ENCODE measurements around the gene TTC4. TPM values are rescaled to one million over a fixed set of nuclear protein-coding genes. Genes with fewer than 3 reads are reported as not detected.
A peak's percentile ranks its signal among the peaks of the same experiment; 100 is the strongest.

TTC4 gene
- total and polyA plus RNA-seq, 7 donors, result 25.0 to 58.9 (median 39.3) TPM

DNA sequence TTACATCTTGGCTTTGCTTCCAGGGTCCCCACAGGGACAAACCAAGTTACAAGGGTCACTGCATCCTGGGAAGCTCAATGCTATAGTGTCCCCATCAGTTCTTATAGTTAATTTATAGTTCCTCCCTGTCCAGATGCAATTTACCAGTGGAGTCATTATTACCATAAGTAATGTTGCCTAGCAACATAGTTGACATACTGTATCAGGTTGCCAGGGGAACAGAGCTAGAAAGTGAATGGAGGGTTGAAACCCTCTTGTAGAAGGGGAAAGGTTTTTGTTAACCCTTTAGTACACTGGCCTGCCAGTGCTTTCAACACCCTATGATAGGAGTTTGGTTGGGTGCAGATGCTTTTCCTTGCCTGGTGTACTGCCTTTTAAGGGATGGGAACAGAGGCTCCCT lies 34.3 kb upstream of the TTC4 start:
- intact Hi-C loops (cut with DNase I), result no loop called here
- H3K4me3 ChIP-seq, result no peak overlapping the region
- TF ChIP-seq, protein P1, sequence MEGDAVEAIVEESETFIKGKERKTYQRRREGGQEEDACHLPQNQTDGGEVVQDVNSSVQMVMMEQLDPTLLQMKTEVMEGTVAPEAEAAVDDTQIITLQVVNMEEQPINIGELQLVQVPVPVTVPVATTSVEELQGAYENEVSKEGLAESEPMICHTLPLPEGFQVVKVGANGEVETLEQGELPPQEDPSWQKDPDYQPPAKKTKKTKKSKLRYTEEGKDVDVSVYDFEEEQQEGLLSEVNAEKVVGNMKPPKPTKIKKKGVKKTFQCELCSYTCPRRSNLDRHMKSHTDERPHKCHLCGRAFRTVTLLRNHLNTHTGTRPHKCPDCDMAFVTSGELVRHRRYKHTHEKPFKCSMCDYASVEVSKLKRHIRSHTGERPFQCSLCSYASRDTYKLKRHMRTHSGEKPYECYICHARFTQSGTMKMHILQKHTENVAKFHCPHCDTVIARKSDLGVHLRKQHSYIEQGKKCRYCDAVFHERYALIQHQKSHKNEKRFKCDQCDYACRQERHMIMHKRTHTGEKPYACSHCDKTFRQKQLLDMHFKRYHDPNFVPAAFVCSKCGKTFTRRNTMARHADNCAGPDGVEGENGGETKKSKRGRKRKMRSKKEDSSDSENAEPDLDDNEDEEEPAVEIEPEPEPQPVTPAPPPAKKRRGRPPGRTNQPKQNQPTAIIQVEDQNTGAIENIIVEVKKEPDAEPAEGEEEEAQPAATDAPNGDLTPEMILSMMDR (IDR thresholded peaks at IDR 0.05), result no peak
- peaks cover 0 to 45% of the 10 kb centered on the region in 2 donors for H3K36me3 ChIP-seq (ENCODE audit: insufficient read depth in 1 of 2, low read depth in 1 of 2)
- DNase-seq, result no peak
- H3K27me3 ChIP-seq (ENCODE audit: insufficient read depth in 3 of 3, low read length in 2 of 3), result no peaks in the 10 kb centered on the region
- H3K4me1 ChIP-seq, result no peaks in the 10 kb centered on the region
- no peak for ATAC-seq
- H3K9me3 ChIP-seq, result no peaks in the 10 kb centered on the region
- H3K27ac ChIP-seq, result no peak overlapping the region

DNA sequence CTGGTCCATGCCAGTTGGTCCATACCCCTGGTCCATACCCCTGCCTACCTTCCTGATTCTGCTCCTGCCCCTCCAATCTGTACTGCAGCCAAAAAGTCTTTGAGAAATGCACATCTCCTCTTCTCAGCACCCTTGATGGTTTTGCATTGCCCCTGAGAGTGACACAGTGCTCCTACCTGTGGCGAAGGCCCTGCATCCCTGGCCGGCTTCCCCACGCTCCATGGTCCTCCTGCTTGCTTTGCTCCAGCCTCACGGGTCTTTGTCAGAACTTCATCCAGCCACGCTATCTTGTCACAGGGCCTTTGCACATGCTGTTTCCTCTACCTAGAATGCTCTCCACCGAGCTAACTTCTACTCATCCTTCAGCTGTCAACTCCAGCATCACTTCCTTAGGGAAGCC lies 32.2 kb upstream of the TTC4 start:
- H3K4me3 ChIP-seq, result no peak overlapping the region
- no peaks in the 10 kb centered on the region for H3K9me3 ChIP-seq
- no peak for ATAC-seq
- H3K4me1 ChIP-seq, result no peaks in the 10 kb centered on the region
- WGBS, 3 donors, result 82 to 85% (median 84%) methylated on average over 6 of the region's 6 CpGs
- H3K36me3 ChIP-seq (ENCODE audit: insufficient read depth in 1 of 2, low read depth in 1 of 2), result peaks cover 0 to 38% of the 10 kb centered on the region in 2 donors
- H3K27me3 ChIP-seq (ENCODE audit: insufficient read depth in 3 of 3, low read length in 2 of 3), result no peaks in the 10 kb centered on the region
- TF ChIP-seq, protein P1 (IDR thresholded peaks at IDR 0.05), result no peak
- no peak for DNase-seq
- intact Hi-C loops (cut with DNase I), result no loop called here
- no peak overlapping the region for H3K27ac ChIP-seq

DNA sequence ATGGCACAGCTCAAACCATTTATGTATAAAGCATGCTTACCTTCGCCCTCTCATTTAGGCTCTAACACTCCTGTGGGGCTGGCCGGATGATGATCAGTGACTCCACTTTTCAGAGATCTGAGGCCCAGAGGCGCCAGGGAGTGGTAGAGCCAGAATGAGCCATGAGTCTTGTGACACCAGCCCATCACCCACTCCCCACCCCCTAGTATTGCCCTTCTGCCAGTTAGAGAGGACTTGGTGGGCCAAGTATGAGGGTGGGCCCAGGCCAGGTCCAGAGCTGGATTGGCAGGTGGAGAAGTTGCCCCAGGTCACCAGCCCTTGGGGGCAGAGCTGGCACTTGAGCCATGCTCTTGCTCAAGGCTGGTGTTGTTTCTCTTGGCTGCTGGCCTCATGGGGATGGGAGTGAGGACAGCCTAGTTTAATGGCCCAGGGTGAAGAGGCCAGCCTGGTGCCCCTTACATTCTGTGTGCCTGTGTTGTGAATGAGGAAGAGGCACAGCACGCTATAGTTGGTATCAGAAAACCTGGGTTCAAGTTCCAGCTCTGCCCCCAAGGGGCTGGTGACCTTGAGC lies 30.2 kb upstream of the TTC4 start:
- Histone ChIP-seq H3K4me1 (no peaks in the 10 kb centered on the region), H3K4me3 (no peak overlapping the region), H3K36me3 (ENCODE audit: insufficient read depth in 1 of 2, low read depth in 1 of 2) (peaks cover 0 to 26% of the 10 kb centered on the region in 2 donors), H3K27me3 (ENCODE audit: insufficient read depth in 3 of 3, low read length in 2 of 3) (no peaks in the 10 kb centered on the region), H3K27ac (no peak overlapping the region), H3K9me3 (no peaks in the 10 kb centered on the region)
- intact Hi-C loops (cut with DNase I), result no loop called here
- WGBS, 3 donors, result 85 to 94% (median 86%) methylated on average over 4 of the region's 4 CpGs
- DNase-seq, result peak in 1 of 2 donors; percentile 48
- peak in 1 of 4 donors; percentile 46 for ATAC-seq
- TF ChIP-seq, protein P1 (IDR thresholded peaks at IDR 0.05), result no peak

DNA sequence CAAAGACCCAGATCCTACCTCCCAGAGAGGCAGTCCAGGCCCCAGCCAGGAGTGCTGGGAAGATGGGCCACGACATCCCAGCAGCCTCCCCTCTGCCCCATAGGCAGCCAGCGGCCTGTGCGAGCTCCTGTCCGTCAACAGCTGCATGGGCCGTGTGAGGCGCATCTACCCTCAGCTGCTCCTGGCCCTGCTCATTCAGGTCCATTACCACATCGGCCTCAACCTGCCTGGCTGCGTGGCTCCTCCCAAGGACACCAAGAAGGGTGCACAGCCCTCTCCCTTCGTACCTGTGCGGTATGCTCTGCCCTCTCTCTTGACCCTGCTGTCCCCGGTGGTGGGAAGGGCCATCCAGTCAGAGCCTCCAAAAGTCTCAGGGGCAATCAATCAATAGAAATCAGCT lies 29.5 kb upstream of the TTC4 start:
- H3K4me1 ChIP-seq, result no peaks in the 10 kb centered on the region
- H3K27me3 ChIP-seq (ENCODE audit: insufficient read depth in 3 of 3, low read length in 2 of 3), result no peaks in the 10 kb centered on the region
- no peak overlapping the region for H3K27ac ChIP-seq
- no peak for ATAC-seq
- TF ChIP-seq, protein P1 (IDR thresholded peaks at IDR 0.05), result no peak
- WGBS, 3 donors, result 81 to 84% (median 83%) methylated on average over 11 of the region's 11 CpGs
- no peaks in the 10 kb centered on the region for H3K9me3 ChIP-seq
- no peak overlapping the region for H3K4me3 ChIP-seq
- intact Hi-C loops (cut with DNase I), result no loop called here
- DNase-seq, result peak in 1 of 2 donors; percentile 50
- peaks cover 0 to 26% of the 10 kb centered on the region in 2 donors for H3K36me3 ChIP-seq (ENCODE audit: insufficient read depth in 1 of 2, low read depth in 1 of 2)

DNA sequence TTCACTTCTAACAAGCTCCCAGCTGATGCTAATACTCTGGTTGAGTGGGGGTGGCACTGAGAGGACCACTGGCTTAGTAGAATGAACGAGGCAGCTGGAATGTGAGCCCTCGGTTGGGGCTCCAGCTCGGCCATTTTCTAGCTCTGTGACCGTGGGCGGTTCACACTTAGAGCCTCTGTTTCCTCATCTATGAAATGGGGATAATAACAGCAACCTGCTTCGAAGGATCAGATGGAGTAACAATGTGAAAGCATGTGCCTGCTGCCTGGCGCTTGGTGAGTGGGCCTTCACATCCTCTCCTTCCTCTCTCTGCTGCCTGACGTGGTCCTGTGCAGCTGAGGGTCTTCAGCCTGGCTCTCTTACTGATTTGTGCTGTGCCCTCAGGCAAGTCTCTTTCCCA lies 20.9 kb upstream of the TTC4 start:
- Histone ChIP-seq H3K9me3 (no peaks in the 10 kb centered on the region), H3K27me3 (ENCODE audit: insufficient read depth in 3 of 3, low read length in 2 of 3) (no peaks in the 10 kb centered on the region), H3K4me1 (no peaks in the 10 kb centered on the region), H3K27ac (no peak overlapping the region), H3K36me3 (ENCODE audit: insufficient read depth in 1 of 2, low read depth in 1 of 2) (peaks cover 0 to 43% of the 10 kb centered on the region in 2 donors), H3K4me3 (no peak overlapping the region)
- DNase-seq (no peak), ATAC-seq (no peak)
- intact Hi-C loops (cut with DNase I), result no loop called here
- WGBS, 3 donors, result 78 to 83% (median 81%) methylated on average over 8 of the region's 8 CpGs
- TF ChIP-seq, protein P1 (IDR thresholded peaks at IDR 0.05), result no peak
